ENCODE results near the gene COPS6.

Gene COPS6

DNA sequence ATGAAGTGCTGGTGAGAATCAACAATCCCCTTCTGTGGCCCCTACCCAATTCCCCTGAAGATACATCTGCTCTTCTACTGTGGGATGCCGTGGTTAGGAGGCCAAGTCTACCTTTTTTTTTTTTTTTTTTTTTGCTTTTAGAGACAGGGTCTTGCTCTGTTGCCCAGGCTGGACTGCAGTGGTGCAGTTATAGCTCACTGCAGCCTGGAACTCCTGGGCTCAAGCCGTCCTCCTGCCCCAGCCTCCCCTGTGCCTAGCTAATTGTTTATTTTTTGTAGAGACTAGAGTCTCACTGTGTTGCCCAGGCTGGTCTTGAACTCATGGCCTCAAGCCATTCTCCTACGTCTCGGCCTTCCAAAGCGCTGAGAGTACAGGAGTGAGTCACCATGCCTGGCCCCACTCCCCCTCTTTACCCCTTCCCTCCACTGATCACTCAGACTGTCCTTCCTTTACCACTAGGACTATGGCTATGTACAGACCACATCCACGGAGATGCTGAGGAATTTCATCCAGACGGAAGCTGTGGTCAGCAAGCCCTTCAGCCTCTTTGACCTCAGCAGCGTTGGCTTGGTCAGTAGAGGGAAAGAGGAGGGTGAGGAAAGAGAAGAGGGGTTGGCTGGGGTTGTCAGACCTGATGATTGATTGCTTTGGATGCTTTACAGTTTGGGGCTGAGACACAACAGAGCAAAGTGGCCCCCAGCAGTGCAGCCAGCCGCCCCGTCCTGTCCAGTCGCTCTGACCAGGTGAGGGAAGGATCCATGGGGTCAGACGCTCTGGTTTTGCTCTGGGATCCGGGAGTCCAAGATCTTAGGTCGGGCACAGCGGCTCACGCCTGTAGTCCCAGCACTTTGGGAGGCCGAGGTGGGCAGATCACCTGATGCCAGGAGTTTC, 14.4 kb downstream of the COPS6 start:
- TF ChIP-seq, protein P1, sequence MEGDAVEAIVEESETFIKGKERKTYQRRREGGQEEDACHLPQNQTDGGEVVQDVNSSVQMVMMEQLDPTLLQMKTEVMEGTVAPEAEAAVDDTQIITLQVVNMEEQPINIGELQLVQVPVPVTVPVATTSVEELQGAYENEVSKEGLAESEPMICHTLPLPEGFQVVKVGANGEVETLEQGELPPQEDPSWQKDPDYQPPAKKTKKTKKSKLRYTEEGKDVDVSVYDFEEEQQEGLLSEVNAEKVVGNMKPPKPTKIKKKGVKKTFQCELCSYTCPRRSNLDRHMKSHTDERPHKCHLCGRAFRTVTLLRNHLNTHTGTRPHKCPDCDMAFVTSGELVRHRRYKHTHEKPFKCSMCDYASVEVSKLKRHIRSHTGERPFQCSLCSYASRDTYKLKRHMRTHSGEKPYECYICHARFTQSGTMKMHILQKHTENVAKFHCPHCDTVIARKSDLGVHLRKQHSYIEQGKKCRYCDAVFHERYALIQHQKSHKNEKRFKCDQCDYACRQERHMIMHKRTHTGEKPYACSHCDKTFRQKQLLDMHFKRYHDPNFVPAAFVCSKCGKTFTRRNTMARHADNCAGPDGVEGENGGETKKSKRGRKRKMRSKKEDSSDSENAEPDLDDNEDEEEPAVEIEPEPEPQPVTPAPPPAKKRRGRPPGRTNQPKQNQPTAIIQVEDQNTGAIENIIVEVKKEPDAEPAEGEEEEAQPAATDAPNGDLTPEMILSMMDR (IDR thresholded peaks at IDR 0.05; ENCODE audit: low read depth, low read length): no peak
- DNase-seq (ENCODE audit: extremely low read depth, low read depth): no peak

DNA sequence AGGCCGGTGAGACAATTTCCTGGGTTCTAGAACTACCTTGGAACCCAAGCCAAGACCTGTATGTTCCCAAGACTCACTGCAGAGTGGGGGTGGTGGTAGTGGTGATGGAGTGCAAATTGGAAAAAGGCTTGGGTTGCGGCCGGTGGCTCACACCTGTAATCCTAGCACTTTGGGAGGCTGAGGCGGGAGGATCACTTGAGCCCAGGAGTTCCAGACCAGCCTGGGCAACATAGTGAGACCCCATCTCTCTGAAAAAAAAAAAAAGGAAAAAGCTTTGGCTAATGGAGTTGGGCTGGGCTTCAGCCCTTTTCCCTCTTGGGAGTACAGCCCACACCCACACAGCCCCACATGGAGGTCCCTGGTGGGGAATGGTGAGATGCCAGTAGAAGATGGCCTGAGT, 16.8 kb downstream of the COPS6 start:
- TF ChIP-seq, protein P1 (IDR thresholded peaks at IDR 0.05; ENCODE audit: low read depth, low read length): no peak
- no peak for DNase-seq (ENCODE audit: extremely low read depth, low read depth)

DNA sequence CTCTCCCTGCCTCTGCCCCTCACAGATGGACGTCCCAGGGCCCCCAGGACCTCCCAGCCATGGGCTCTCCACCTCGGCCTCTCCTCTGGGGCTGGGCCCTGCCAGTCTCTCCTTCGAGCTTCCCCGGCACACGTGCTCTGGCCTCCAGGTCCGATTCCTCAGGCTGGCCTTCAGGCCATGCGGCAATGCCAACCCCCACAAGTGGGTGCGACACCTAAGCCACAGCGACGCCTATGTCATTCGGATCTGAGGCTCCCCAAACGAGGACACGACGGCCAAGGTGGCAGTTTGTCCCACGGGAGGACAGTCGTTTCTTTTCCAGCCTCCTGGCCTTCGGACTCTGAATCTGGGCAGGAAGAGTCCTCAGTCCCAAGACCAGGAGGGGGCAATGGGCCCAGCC, 17.9 kb downstream of the COPS6 start:
- TF ChIP-seq, protein P1 (IDR thresholded peaks at IDR 0.05; ENCODE audit: low read depth, low read length): no peak
- no peak for DNase-seq (ENCODE audit: extremely low read depth, low read depth)

DNA sequence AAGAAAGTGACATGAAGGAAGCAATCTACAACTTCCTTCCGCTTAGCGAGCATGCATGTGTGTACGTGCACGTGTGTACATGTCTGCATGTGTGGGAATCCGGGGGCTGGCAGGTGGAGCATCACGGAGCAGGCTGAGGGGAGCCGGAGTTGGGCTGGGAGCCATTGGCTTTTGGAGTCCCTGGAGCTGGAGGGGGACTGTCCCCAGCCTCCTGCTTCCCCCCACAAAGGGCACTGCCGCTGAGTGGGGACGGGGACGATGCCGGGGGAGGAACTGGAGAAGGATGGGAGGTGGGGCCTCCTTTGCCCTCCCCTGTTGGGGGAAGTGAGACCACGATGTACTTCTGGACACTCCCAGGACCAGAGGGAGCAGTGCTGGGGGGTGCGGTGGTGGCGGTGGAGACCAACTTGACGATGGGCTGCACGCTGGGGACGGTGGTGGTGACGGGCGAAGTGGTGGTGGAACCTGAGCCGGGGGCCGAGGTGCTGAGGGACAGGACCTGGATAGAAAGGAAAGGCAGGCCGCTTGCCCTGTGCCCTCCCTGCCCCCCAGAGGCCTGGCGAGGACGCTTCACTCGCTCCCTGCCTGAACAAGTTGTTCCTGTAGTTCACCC, 18.5 kb downstream of the COPS6 start:
- no peak for DNase-seq (ENCODE audit: extremely low read depth, low read depth)
- TF ChIP-seq, protein P1 (IDR thresholded peaks at IDR 0.05; ENCODE audit: low read depth, low read length): no peak

DNA sequence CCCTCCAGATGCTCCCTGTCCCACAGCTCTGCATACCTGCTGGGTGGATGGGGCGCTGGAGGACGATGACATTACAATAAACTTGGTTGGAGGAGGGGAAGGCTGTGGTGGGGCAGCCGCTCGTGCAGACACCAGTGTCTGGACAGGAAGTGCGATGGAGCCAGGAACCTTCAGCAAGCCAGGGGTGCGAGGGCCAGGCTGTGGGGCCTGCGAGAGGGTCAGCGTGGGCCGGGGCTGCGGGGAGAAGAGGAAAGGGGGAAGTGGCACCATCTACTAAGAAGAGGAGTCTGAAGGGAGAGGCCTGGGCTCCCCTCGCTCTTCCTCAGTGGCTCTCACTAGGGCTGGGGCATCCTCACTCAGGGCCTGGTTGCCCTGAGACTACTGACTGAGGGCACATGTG, 19.1 kb downstream of the COPS6 start:
- TF ChIP-seq, protein P1 (IDR thresholded peaks at IDR 0.05; ENCODE audit: low read depth, low read length): no peak
- DNase-seq (ENCODE audit: extremely low read depth, low read depth): no peak

DNA sequence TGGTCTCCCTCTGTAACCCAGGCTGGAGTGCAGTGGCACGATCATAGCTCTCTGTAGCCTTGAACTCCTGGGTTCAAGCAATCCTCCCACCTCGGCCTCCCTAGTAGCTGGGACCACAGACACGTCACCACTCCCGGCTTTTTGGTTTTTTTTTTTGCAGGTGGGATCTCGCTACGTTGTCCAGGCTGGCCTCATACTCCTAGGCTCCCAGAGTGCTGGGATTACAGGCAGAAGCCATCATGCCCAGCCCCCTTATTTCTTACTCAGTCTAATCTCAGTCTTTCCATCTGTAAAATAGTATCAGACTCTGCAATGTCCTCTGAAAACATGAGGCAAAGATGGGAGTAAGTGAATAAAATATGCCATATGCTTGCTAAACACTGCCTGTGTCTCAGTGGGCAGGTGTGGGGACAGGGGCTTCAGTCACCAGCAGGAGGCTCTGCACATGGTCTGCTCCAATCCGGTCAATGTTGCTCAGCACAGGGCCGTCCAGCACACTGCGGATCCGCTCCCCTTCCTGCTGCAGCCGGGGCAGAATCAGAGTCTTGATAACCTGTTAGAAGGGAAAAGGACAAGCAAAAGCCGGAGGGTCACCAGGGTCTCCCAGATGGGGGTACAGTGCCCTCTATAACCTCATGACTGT, 20.9 kb downstream of the COPS6 start:
- TF ChIP-seq, protein P1 (IDR thresholded peaks at IDR 0.05; ENCODE audit: low read depth, low read length): no peak
- DNase-seq (ENCODE audit: extremely low read depth, low read depth): no peak

DNA sequence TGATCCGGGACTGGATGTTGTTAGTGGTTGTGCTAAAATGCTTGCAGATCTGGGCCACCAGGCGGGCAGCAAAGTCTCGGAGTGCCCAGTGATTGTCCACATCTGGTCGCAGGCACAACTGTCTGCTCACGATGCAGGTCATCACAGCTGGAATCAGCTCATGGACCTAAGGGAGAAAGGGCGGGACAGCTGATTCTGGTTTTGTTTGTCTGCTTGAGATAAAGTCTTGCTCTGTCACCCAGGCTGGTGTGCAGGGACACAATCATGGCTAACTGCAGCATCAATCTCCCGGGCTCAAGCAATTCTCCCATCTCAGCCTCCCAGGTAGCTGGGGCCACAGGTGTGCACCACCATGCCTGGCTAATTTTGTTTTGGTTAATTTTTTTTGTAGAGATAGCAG, 22.4 kb downstream of the COPS6 start:
- TF ChIP-seq, protein P1 (IDR thresholded peaks at IDR 0.05; ENCODE audit: low read depth, low read length): no peak
- no peak for DNase-seq (ENCODE audit: extremely low read depth, low read depth)
